GM12801 (cell line): ENCODE results near the gene FES.

Source experiments
- TF ChIP-seq, protein P1 (sequence below): IDR thresholded peaks from one replicate; pipeline ENCODE4 v1.5.1; 2011; ENCODE audit warnings: control low read depth; ENCODE audit not compliant: insufficient read length; ENCODE audit errors: extremely low read depth

The FES gene

GRCh38 chr15:90862964-90863778 lies 21.1 kb upstream of the FES start:
- TF ChIP-seq, protein P1, sequence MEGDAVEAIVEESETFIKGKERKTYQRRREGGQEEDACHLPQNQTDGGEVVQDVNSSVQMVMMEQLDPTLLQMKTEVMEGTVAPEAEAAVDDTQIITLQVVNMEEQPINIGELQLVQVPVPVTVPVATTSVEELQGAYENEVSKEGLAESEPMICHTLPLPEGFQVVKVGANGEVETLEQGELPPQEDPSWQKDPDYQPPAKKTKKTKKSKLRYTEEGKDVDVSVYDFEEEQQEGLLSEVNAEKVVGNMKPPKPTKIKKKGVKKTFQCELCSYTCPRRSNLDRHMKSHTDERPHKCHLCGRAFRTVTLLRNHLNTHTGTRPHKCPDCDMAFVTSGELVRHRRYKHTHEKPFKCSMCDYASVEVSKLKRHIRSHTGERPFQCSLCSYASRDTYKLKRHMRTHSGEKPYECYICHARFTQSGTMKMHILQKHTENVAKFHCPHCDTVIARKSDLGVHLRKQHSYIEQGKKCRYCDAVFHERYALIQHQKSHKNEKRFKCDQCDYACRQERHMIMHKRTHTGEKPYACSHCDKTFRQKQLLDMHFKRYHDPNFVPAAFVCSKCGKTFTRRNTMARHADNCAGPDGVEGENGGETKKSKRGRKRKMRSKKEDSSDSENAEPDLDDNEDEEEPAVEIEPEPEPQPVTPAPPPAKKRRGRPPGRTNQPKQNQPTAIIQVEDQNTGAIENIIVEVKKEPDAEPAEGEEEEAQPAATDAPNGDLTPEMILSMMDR = no peak

DNA sequence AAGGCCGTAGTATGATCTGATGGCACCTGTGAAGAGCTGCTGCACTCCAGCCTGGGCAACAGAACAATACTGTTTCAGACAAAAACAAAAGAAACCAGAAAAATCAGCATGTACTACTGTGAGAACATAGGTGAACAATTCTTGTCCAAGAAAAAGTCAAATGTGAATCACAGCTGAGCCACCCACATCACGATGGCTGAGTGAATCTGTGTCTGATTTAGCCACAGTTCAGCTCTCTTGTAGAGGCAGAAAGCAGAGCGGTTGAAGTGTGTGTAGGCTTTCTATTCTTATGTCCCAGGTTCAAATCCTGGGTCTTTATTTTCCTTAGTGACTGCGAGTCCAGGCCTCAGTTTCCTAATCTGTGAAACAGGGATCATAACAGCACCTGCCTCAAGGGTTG lies 20.3 kb upstream of the FES start:
- TF ChIP-seq, protein P1 = no peak

DNA sequence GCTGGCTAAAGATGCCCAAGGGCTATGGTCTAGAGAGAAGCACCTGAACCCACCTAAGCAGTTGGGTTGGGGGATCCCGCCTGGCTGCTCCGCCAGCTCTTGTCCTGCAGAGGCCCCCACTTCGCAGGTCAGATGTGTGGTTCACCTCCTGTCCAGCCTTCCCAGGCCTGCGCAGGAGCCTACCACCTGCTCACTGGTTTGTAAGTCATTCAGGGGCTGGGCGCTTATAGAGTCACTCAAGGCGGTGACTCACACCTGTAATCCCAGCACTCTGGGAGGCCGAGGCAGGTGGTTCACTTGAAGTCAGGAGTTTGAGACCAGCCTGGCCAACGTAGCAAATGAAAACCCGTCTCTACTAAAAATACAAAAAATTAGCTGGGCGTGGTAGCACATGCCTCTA lies 19.8 kb upstream of the FES start:
- TF ChIP-seq, protein P1 = no peak

- TF ChIP-seq, protein P1 = no peak
These were observed 18.6 kb upstream of the FES start for GRCh38 chr15:90865702-90866101.

- TF ChIP-seq, protein P1 = no peak
These were observed 18.1 kb upstream of the FES start for GRCh38 chr15:90866161-90866715.

DNA sequence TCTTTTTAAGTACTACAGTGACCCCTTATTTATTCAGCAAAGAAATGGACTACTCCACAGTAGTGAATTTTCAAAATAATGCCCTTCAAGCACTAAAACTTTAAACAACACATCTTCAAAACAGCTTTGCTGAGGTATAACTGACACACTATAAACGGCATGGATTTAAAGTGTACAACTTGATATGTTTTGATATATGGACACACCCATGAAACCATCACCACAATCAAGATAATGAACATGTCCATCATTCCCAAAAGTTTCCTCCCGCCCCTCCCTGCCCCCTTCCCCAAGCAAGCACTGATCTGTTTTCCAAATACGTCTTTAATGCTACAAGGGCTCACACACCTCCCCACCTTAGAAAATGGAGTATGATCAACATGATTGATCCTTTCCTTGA lies 17.5 kb upstream of the FES start:
- TF ChIP-seq, protein P1 = no peak

GRCh38 chr15:90868261-90868689 lies 16.0 kb upstream of the FES start, which contains the start of gene FURIN:
TSS of gene FURIN (plus strand) at chr15:90868588. CDS start at chr15:90875741, 7,153 bp downstream.
- TF ChIP-seq, protein P1 = no peak
